NCI-H2029 treated with DMSO at 0.1 percent for 48 hours (cell line): ENCODE results near the gene ITPR2.

Source experiments
- DNase-seq: peaks from one replicate; lab custom pipeline; 2025; lab: John Stamatoyannopoulos, UW

The ITPR2 gene

DNA sequence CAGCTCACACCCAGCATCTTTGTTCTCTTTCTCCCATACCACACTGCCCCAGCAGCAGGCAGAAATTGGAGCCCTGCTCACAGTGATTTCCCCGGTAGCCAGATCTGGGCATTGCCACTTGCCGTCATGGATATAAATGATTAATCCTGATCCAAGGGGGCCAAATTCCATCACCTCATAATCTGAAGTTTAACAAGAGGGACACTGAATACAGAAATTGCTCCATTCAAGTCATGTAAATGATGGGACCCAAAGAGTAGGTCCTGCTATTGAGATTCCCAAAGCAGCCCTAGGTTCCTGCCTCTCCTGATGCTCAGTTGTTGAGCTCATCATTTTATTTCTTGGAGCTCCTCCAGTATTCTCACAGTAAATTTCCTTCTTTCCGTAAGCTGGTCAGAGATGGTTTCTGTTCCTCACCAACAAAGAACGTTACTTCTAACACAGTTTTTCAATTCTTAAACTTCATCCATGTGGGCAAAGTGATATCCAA is 11.7 kb downstream of the ITPR2 start:
- DNase-seq = no peak

DNA sequence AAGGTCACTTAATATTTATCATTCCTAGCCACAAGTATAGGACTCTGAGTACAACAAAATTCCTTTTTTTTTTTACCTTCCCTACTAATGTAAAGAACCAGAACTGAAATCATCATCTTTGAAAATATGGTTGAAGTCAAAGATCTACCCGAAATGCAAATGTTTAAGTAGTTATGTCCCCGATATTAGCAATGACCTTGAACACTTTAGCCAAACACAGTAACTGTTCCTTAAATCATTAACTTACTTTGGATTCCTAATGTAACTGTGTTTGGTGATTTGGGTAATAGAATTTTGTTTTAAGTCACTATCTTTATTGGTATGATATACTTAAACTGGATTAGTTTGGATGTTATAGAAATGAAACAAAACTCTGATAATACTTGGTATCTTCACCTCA is 14.4 kb downstream of the ITPR2 start:
- no peak for DNase-seq

DNA sequence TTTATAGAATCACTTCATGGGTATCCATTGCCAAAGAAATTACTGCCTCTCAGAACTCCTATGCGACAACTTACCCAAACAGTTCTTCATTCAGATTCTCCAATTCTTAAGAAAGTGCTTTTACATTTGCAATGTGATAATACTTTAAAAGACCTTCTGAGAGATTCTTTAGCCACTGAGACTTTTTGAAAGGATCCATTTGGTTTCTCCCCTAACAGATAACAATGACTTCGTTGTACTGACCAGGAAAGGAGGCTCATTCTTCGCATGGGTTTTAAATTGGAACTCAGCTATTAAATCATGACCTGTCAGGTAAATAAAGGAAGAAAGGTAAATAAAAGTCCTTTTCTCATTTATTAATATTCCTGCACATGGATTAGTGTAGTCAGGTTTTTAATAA is 14.8 kb downstream of the ITPR2 start:
- DNase-seq = no peak

DNA sequence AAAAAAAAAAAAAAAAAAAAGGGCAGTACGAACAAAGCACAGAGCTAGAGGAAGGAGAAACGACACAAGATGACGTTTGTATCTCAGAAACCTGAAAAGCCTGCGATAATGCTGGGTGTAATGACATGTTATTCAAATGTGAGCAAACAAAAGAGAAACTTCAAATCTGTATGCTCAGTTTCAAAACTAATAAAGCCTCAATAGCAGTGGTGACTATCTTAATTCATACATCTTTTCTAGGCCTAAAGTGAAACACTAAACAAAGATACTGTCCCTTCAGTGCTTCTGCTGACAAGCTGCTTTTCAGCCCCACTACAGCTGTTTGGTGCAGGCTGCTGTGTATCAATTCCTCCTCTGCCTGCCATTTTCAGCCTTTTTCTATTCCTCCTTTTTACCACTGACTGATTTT is 15.8 kb downstream of the ITPR2 start:
- peak; percentile 20 for DNase-seq

DNA sequence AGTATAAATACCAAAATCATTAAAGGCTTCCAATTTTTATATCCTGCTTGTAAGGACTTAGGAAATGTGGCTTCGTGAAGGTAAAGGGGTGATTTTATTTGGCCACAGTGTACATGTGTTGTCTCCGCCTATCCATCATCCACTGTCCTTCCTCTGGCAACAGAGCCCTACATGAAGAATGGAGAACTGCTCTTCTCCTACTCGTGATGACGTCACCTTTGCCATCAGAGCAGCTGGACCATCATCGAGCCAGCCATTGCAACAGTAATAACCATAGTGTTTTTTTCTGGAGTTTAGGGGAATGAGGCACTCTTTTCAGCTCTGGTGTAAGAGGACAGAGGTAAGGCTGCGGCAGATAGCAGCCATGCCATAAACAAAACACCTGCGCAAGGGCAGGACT is 19.2 kb downstream of the ITPR2 start:
- DNase-seq = no peak

DNA sequence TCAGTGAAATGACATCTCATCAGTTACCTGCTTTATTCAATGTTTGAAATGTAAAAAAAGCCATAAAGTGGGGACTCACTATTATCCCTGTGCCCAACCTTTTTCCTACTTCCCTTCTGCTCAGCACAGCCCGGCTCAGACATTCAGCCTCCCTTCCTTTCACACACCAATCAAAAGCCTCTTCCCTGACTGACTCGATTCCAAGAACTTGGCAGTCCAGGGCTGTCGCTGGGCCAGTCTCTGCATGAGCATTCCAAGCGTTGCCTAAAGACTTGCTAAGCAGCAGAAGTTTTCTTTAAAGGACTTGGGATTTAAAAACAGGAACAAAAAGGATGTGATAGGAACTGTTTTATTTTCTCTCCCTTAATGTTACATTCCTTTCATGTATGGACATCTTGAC is 22.7 kb downstream of the ITPR2 start:
- DNase-seq = no peak

DNA sequence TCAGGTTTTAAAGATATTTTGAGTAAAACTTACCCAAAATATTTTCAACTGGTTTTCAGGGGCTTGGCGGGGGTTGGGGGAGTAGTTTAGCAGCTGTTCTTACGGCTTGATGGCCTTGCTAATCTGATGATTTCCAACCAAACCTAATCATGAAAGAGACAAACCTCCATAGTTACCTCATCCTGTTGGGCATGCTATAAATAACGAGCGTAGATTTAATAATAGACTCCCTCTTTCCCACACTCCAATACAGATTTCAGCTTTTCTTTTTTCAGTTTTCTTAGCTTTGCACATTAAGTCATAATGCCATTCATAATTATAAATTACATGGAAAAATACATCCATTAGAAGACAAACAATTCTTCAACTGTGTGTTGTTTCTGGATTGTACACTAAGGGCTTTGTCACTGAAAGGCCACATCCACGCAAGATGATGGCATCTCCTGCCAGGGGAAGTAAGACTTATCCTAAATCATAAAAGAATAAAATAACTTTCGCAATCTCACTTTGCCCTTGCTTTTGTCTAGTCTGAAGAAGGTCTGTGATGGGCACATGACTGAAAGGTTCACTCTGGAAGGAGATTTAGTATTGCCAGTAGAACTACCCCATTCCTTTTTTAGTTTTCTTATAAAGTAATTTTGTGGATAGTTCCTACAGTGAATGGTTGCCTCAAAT is 23.2 kb downstream of the ITPR2 start:
- DNase-seq = no peak

DNA sequence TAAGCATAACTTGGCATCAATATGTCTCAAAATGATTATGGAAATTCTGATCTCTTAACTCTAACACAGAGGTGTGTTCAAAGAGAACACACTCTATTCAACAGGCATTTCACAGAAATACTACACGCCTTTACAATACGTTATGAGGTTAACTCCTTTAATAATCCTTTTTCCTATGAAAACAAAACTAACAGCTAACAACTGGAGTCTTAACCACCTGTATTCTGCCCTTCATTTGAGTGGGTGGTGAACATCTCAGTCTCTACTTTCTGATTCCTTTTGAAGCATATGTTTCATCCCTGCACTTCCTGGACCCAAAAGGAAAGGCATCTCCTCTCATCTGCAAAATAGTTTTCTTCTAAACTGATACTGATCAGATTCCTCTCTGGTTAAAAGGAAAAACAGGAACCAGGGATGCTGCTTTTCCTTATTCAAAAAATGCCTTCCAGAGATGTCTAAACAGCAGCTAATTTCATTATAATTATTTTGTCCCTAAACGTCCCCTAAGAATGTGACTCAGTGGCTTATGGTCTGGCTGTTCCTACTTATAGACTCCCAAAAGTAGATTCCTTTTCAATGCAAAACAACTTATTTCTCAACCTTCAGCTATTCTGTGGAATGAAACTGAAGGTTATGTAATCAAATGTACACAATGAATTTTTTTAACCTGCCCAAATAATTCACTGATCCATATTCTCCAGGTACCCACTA is 24.1 kb downstream of the ITPR2 start:
- DNase-seq = no peak

DNA sequence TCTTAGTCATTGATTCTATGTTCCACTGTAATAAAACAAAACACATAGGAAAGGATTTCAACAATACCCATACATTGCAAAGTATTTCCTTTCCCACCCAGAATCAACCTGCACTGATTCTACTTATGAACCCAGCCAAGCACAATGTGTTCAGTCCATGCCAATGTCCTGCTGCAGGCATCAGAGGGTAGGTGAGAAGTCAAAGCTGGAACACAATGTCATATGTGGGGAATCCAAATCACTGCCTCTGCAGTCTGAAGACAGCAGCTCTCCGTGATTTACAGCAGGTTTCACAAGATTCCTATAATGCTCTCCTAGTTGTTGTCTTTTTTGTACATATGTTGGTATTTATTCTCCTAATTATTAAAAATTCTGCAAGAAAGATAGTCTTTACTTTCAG is 25.7 kb downstream of the ITPR2 start:
- no peak for DNase-seq

DNA sequence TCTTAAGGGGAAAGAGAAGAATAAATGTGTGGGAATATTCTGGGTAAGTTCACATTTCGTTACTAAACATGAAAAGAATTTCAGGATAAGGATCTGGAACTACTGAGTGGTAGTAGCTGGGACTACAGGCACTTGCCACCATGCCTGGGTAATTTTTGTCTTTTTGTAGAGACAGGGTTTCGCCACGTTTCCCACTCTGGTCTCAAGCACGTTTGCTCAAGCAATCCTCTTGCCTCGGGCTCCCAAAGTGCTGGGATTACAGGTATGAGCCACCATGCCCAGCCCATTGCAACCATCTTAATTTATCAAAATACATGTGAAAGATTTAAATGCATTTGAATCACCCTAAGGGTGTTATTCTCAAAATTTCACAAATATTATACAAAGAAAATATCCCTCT is 26.4 kb downstream of the ITPR2 start:
- no peak for DNase-seq

DNA sequence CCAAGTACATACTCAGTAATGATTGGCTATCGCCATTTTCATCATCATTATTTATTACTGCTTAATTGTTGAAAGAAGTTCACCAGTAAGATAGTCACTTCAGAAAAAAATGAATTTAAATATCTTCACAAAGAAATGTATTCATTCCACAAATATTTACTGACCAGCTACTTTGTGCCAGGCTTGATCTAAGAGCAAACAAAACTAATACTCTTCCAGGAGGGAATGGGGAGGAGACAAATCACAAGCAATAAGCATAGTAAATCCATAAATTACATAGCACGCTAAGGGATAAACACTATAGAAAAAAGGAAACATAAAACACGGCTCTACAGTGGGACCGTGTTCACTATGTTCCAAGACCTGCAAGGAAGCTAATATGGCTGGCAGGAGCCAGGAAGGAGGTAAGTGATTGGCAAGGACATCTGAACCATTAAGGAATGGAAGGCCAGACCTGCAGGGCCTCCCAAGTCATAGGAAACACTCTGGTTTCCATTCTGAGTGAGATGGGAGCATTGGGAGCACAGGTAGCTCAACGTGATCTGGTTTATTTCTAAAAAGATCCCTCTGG is 27.5 kb downstream of the ITPR2 start:
- DNase-seq = no peak

DNA sequence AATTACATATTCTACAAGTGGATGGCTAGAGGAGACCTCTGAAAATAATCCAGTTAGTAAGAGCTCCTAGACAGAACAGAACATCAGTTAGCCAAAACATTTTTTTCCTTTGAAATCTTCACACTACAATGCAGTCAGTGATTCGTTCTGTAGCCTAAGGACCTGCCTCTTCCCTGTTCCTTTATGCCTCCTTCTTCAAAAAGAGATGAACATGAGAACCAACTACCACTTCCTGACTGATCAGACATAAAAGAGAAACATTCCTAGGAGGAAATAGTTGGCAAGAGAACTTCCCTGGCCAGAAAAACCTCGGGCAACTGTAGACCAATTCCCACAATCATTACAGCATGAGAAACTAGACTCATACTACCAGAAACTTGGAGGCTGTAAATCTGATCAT is 29.4 kb downstream of the ITPR2 start:
- no peak for DNase-seq

DNA sequence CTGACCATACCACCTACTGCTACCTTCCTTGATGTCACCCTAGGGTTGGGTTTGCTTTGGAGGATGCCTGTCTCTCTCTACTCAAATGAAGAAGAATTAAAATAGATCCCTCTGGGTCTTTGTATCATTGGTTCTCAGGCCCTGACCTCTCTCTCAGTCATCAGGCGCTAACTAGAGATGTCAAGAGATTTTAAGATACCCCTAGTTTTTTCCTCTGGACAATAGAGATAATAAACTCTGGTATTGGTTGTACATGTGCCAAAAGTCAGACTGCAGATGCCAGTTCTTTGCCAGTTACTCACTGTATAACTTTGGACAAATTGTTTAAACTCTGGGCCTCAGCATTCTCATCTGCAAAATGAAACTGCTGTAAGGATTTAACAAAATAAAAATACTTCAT is 31.5 kb downstream of the ITPR2 start:
- DNase-seq = no peak

DNA sequence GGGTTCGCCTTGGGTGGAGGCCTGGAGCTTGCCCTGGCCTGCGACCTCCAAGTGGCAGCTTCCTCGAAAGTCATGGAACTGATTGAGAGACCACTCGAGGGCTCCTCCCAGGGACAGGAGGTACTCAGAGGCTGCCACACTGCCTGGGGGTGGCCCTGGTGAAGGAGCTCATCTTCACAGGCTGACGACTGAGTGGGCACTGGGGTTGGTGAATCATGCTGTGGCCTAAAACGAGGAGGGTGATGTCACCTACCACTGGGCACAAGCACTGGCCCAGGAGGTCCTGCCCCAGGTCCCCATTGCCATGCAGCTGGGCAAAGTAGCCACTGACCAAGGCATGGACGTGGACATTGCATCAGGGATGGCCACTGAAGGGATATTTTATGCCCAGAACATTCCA is 32.1 kb downstream of the ITPR2 start:
- no peak for DNase-seq

DNA sequence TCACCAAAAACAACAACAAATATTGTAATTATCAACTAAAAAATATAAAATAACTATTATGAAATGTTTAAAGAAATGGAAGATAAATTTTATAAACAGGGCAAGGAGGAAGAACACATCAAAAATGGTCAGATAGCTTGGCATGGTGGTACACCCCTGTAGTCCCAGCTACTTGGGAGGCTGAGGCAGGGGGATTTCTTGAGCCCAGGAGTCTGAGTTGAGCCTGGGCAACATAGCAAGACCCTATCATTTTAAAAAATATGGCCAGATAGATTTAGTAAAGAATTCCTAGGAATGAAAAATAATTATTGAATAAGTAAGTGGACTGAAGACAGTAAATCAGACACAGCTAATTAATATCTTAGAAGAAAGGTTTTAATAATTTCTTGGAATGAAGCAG is 32.6 kb downstream of the ITPR2 start:
- DNase-seq = no peak

DNA sequence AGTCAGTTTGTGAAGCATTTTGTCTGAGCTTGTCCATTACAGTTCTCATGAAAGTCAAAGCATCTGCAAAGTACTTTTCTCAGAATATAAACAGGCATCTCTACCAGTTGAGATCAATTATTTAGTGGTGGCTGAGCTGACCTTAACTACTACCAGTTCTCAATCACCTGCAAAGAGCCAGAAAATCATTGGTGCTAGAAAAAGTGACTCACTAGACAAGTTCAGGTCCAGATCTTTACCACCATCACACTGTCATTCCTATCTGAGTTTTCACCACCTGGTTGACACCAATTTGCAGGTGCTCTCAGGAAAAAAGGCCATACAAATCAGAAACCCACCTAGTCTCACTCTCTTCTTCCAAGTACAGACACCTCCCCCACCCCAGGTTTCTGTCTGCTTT is 33.3 kb downstream of the ITPR2 start:
- no peak for DNase-seq

DNA sequence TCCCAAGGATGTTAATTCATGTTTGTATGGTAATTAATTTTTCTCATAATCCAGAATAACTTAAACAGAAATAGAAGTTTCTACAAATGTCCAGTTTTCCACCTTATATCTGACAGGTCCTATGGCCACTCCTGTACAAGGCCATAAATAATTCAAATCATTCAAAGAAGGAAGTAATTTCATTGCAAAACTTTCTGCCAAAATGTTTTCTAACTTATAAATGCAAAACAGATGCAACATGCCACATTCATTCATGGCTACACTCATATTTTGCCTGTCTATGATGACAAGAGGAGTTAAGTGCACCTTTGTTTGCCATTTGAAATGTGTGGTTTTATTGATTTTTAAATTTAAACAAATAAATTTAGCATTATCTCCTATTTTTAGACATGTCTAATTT is 34.4 kb downstream of the ITPR2 start:
- no peak for DNase-seq

DNA sequence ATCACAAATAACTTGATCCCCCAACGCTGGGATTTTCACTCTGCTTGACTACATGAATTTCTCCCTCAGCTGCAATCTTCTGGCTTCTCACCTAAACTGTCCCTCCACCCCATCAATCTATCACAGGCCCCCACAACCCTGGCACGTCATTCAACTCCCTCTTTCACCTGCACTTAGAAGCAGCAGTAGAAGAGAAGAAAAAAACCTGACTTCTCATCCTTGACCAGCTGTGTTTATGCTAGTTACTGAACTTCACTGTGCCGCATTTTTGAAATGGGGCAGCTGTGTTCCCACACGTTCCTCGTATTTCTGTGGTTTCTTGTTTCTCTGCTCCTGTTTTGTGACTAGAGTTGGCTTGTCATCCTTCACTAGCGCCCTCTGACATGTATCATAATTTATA is 35.0 kb downstream of the ITPR2 start:
- no peak for DNase-seq

DNA sequence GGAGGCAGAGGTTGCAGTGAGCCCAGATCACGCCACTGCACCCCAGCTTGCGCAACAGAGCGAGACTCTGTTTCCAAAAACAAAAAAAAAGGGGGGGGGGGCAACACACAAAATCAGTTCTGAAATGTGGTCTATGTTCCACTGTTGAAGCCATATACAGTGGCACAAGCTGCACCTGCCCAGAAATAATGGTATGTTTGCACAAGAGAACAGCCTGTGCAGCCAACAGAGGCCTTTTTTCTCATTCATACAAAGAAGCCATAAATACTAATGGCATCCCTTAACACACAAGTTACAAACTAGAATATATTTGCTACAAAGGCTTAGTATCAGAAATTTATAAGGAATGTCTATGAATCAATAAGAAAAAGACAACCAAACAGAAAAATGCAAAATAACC is 37.1 kb downstream of the ITPR2 start:
- DNase-seq = no peak

DNA sequence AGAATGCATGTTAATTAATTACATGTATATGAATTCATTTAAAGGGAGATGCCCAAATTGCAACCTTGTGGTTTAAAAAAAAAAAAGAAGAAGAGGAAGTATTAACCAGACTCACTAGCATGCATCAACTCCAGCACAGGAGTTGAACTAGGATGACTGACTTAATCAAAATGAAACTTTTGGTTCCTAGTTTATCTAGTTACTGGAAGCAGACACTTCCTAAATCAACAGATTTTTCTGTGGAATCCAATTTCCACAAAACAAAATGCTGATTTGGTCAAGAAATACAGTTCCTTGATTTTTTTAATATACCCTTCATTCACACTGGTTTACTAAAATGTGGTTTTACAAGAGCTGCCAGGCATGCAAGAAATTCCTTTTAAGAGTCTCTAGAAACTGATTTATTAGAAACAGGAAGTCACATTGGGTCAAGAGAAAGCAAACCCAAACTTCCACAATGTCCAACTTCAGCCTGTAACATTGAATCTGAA is 41.6 kb downstream of the ITPR2 start:
- DNase-seq = no peak

DNA sequence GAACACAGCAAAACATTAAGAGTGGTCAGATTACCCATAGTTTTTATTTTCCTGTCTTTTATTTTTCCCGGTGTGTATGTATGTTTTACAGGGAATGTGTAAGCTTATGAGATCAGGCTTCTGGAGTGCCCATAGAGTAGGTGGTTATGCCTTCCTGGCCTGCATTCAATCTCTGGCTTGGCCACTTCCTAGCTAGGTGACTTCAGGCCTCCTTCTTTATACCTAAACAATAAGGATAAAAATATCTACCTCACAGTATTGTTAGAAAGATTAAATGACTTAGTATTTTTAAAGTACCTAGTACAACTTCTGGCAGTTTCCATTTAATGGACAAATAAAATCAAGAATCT is 42.4 kb downstream of the ITPR2 start:
- DNase-seq = peak; percentile 21

DNA sequence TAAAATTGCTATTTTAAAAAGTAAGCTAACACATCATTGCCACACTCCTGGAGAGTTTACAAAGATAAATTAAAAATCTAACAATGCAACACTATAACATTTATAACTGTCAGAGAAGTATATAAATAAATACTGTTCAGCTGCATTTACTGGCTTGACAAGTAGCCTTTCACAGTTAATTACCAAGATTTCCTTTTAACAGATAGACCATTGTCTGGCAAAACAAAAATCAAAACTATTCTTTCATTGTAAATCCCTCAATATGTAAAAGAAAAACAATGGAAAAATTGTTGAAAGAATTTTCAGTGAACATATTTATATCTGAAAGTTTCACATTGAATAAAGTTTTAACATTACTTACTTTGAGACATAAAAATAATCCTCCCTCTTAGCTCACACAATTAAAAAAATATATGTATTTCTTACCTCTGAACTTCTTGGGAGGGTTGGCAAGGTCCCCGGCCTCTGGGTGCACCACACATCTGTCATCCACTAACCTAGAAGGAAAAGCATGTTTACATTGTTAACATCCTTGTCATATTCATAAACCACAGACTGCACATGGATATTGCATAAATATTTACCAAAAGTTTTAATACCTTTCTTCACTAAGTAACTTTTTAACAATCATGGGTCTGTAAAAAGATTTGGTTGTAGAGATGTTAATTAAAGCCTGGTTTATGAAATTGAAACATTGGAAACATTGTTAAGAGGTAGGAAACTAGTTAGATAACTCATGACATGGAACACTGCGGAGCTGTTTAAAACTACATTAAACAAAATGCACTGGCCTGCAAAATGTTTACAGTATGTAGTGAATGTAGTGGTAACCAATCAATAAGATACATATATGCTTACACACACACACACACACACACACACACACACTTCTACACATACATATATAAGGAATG is 43.0 kb downstream of the ITPR2 start:
- no peak for DNase-seq
